GM12801 (cell line): Measurements from ENCODE around the gene PCARE.

ENCODE experiments used
- TF ChIP-seq, protein P1 (sequence below): IDR thresholded peaks from one replicate; pipeline ENCODE4 v1.5.1; 2011; ENCODE audit warnings: control low read depth; ENCODE audit not compliant: insufficient read length; ENCODE audit errors: extremely low read depth

The PCARE gene

DNA sequence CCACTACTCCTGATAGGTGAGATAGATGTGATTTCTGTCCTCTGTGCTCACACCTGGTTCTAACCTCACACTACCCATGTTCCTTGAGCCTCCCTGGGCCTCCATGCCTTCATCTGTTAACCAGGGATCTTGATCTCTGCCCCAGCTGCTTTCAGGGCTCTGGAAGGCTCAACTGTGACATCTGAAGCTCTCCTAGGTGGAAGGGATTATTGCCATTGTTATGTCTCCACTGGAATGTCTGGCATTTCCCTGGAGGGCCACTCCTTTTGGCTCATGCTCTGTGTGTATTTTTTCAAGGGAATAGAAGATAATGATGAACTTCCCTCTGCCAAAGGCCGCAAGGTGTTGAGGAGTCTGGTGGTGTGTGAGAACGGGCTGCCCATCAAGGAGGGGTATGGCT lies 41.2 kb downstream of the PCARE start:
- TF ChIP-seq, protein P1, sequence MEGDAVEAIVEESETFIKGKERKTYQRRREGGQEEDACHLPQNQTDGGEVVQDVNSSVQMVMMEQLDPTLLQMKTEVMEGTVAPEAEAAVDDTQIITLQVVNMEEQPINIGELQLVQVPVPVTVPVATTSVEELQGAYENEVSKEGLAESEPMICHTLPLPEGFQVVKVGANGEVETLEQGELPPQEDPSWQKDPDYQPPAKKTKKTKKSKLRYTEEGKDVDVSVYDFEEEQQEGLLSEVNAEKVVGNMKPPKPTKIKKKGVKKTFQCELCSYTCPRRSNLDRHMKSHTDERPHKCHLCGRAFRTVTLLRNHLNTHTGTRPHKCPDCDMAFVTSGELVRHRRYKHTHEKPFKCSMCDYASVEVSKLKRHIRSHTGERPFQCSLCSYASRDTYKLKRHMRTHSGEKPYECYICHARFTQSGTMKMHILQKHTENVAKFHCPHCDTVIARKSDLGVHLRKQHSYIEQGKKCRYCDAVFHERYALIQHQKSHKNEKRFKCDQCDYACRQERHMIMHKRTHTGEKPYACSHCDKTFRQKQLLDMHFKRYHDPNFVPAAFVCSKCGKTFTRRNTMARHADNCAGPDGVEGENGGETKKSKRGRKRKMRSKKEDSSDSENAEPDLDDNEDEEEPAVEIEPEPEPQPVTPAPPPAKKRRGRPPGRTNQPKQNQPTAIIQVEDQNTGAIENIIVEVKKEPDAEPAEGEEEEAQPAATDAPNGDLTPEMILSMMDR: no peak

GRCh38 chr2:29032189-29032588 lies 42.1 kb downstream of the PCARE start:
- TF ChIP-seq, protein P1: no peak

DNA sequence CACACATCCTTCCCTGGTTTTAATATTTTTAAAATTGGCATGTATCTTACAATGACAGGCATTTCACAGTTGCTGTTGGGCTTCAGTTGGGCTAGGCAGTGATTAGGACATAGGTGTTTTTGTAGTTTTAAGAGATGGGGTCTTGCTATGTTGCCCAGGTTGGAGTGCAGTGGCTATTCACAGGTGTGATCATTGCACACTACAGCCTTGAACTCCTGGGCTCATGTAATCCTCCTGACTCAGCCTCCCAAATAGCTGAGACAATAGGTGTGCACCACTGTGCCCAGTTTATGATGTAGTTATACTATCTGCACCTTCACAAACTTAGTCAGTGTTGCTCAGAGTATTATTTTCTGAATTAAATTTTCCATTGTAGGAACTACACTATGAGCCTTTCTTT lies 43.3 kb downstream of the PCARE start:
- TF ChIP-seq, protein P1: no peak

DNA sequence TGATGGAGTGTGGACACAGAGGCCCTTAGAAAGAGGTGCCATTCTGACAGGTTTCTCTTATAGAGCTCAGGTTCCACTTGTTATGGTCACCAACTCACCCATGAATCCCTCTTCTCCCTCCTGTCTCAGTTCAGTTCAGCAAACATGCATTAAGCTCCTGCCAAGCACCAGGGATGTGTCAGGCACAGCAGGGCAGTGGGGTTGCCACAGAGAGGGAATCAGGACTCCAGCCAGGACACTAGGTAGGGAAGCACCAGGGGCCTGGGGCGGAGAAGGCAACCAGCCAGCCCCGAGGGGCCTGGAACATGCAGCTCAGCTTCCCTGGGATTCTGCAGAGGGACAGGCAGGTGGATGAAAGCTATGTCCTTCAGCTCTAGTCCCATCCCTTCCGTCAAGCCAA lies 48.6 kb downstream of the PCARE start:
- TF ChIP-seq, protein P1: no peak

GRCh38 chr2:29024882-29025430 lies 49.4 kb downstream of the PCARE start:
- TF ChIP-seq, protein P1: no peak

GRCh38 chr2:29023188-29023587 lies 51.1 kb downstream of the PCARE start:
- TF ChIP-seq, protein P1: no peak

DNA sequence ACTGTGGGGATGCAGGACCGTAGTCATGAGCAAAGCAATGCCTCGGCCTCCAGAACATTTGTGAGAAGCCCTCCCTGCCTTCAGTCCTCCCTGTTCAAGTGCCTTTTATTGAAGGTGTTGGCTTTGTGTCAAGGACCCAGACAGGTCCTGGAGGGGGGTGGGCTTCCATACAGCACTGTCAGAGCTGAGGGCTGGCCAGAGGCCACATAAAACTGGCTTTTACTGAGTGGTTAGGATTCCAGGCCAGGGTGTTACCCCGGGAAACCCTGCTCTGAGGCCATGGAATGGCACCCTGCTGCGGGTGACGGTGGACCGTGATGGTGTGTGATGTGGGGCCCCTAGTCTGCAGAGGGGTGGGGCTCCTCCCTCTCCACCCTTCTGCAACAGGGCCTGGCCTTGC lies 51.6 kb downstream of the PCARE start:
- TF ChIP-seq, protein P1: no peak
